K562 (cell line): Measurements from ENCODE around the gene RTBDN. TPM values are rescaled to one million over a fixed set of nuclear protein-coding genes. Genes with fewer than 3 reads are reported as not detected.

Source experiments
- ATAC-seq: fragments of 200-7000 bp; cut with Tn5 transposase; 3 replicates; pipeline ENCODE4 v1.9.1; 2020; ENCODE audit warnings: moderate library complexity
- BruUV-seq: library from RNA; stranded (reverse); fragments of 400-500 nt; replicated peaks from 2 replicates; lab custom pipeline; 2021; lab: Mats Ljungman, UMichigan
- CTCF ChIA-PET: fragments of 300-600 bp; formaldehyde crosslinking; extraction: SDS; loops from one replicate; lab custom pipeline; 2021; ENCODE audit warnings: low intra/inter-chr PET ratio; lab: Yijun Ruan, JAX
- POLR2A ChIA-PET: fragments of 300-600, 350-650 bp; sonication (Branson Sonifier 250); formaldehyde crosslinking; extraction: SDS; loops from one replicate; lab custom pipeline; 2021; ENCODE audit warnings: antibody characterized with exemption, inconsistent platforms; lab: Yijun Ruan, JAX
- DNase-seq, 4 experiments: peaks; one replicate each; pipeline versions ENCODE4 v3.0.0 to v3.0.0-alpha.2; 2011 to 2018; ENCODE audit warnings: low spot score in 3 of 4, mixed read lengths in 3 of 4; ENCODE audit errors: extremely low read depth in 1 of 4
- FAIRE-seq: peaks from 2 replicates; lab custom pipeline; 2011; peaks lifted over from hg19 to GRCh38; lab: Jason Lieb, UNC
- H2AFZ ChIP-seq: 2 replicates; pipeline ENCODE4 v1.6.0; 2011; ENCODE audit warnings: low read depth, low read length, control low read depth, inconsistent platforms
- H3K27ac ChIP-seq: fragments of 200-600 bp; 3 replicates; pipeline ENCODE4 v1.8.0; 2011; ENCODE audit warnings: low read depth, mild to moderate bottlenecking, control low read depth, inconsistent platforms, low read length, moderate library complexity, mixed read lengths; ENCODE audit errors: extremely low read depth
- H3K27me3 ChIP-seq, 2 experiments: fragments of 300-600 bp in 1 of 2; 2 replicates in 1 of 2; 3 replicates in 1 of 2; pipeline versions ENCODE4 v1.6.0 to v1.8.0; 2011; ENCODE audit warnings: inconsistent platforms in 2 of 2, low read length in 2 of 2, mild to moderate bottlenecking in 1 of 2, mixed read lengths in 1 of 2, moderate library complexity in 1 of 2; ENCODE audit not compliant: control insufficient read depth in 2 of 2, insufficient read depth in 2 of 2
- H3K36me3 ChIP-seq: fragments of 300-600 bp; 3 replicates; pipeline ENCODE4 v1.8.0; 2011; ENCODE audit warnings: mild to moderate bottlenecking, low read length, inconsistent platforms; ENCODE audit not compliant: control insufficient read depth, insufficient read depth
- H3K4me1 ChIP-seq, 2 experiments: fragments of 200-600 bp in 1 of 2; replicated peaks in 1 of 2; 2 replicates in 1 of 2; 3 replicates in 1 of 2; pipeline versions ENCODE4 v1.5.1 to v1.8.0; 2011; ENCODE audit warnings: inconsistent platforms in 2 of 2, low read length in 2 of 2, mild to moderate bottlenecking in 1 of 2, mixed read lengths in 1 of 2, moderate library complexity in 1 of 2; ENCODE audit not compliant: control insufficient read depth in 2 of 2, insufficient read depth in 2 of 2
- H3K4me2 ChIP-seq: 2 replicates; pipeline ENCODE4 v1.6.1; 2011; ENCODE audit warnings: low read length, control low read depth, inconsistent platforms, mixed read lengths; ENCODE audit not compliant: insufficient read depth
- H3K4me3 ChIP-seq: fragments of 200-600 bp; sonication (generic), shearing (Covaris generic); 2 replicates; pipeline ENCODE4 v1.5.1; 2016; ENCODE audit warnings: control low read depth, inconsistent platforms
- H3K79me2 ChIP-seq: fragments of 200-600 bp; 3 replicates; pipeline ENCODE4 v1.8.0; 2011; ENCODE audit warnings: low read length, inconsistent platforms; ENCODE audit not compliant: control insufficient read depth, insufficient read depth
- H3K9ac ChIP-seq, 2 experiments: 2 replicates each; pipeline versions ENCODE4 v1.6.0 to v1.6.1; 2011; ENCODE audit warnings: low read depth in 2 of 2, low read length in 2 of 2, control low read depth in 1 of 2, inconsistent platforms in 1 of 2, mild to moderate bottlenecking in 1 of 2, mixed read lengths in 1 of 2; ENCODE audit not compliant: insufficient read depth in 1 of 2
- H3K9me1 ChIP-seq: one replicate; pipeline ENCODE4 v1.6.0; 2011; ENCODE audit warnings: inconsistent platforms, mild to moderate bottlenecking, low read length, moderate library complexity; ENCODE audit not compliant: control insufficient read depth, insufficient read depth
- H3K9me3 ChIP-seq: replicated peaks from 2 replicates; pipeline ENCODE4 v1.5.1; 2011; ENCODE audit warnings: low read depth, low read length, inconsistent platforms; ENCODE audit not compliant: control insufficient read depth, insufficient read depth
- H4K20me1 ChIP-seq: replicated peaks from 2 replicates; pipeline ENCODE4 v1.6.1; 2011; ENCODE audit warnings: low read length, inconsistent platforms, mixed read lengths; ENCODE audit not compliant: control insufficient read depth, insufficient read depth
- CBFA2T2 ChIP-seq: fragments of 450-650 bp; conservative IDR thresholded peaks from 2 replicates; pipeline ENCODE4 v1.6.1; 2017; ENCODE audit warnings: mild to moderate bottlenecking
- CBX2 ChIP-seq: fragments of 200-600 bp; sonication (generic); IDR thresholded peaks from one replicate; pipeline ENCODE4 v1.6.1; 2012; ENCODE audit warnings: mild to moderate bottlenecking, low read length, inconsistent platforms; ENCODE audit not compliant: insufficient read depth, poor library complexity, severe bottlenecking
- CREBBP ChIP-seq: IDR thresholded peaks from one replicate; pipeline ENCODE4 v1.6.1; 2012; ENCODE audit warnings: low read depth, mild to moderate bottlenecking, control low read depth, inconsistent platforms, low read length
- HCFC1 ChIP-seq: IDR thresholded peaks from 2 replicates; pipeline ENCODE4 v1.6.1; 2012; ENCODE audit warnings: low read depth, low read length, improper control_type of control experiment
- HDAC1 ChIP-seq, 2 experiments: fragments of 450-650 bp; IDR thresholded peaks; 2 replicates each; pipeline ENCODE4 v1.6.1; 2016 to 2017; ENCODE audit warnings: inconsistent platforms in 1 of 2, mild to moderate bottlenecking in 1 of 2, moderate library complexity in 1 of 2
- HDAC6 ChIP-seq: IDR thresholded peaks from 2 replicates; pipeline ENCODE4 v1.6.1; 2012; ENCODE audit warnings: low read depth, mild to moderate bottlenecking, control low read depth, inconsistent platforms, low read length, moderate library complexity
- L3MBTL2 ChIP-seq: fragments of 450-650 bp; IDR thresholded peaks from 2 replicates; pipeline ENCODE4 v1.6.1; 2016; ENCODE audit warnings: mild to moderate bottlenecking, moderate library complexity
- MTF1 ChIP-seq: fragments of 250-450 bp; sonication (Bioruptor Pico); IDR thresholded peaks from 2 replicates; pipeline ENCODE4 v1.9.0; 2021; ENCODE audit warnings: moderate library complexity, mild to moderate bottlenecking, inconsistent platforms, borderline replicate concordance
- POLR2AphosphoS2 ChIP-seq: IDR thresholded peaks from 2 replicates; pipeline ENCODE4 v1.6.1; 2012; ENCODE audit warnings: low read length, improper control_type of control experiment
- POU5F1 ChIP-seq: fragments of 150-350 bp; IDR thresholded peaks from 2 replicates; pipeline ENCODE4 v1.6.1; 2014; ENCODE audit warnings: borderline replicate concordance, low read length, low read depth, mild to moderate bottlenecking; ENCODE audit not compliant: partially characterized antibody
- RFX1 ChIP-seq: fragments of 450-650 bp; IDR thresholded peaks from 2 replicates; pipeline ENCODE4 v1.6.1; 2016; ENCODE audit warnings: mild to moderate bottlenecking, moderate library complexity
- SAP30 ChIP-seq: fragments of 200-600 bp; sonication (generic); IDR thresholded peaks from 2 replicates; pipeline ENCODE4 v1.6.1; 2012; ENCODE audit warnings: borderline replicate concordance, low read depth, mild to moderate bottlenecking, moderate library complexity, low read length, control low read depth, inconsistent platforms; ENCODE audit not compliant: insufficient read depth, poor library complexity, severe bottlenecking
- SP2 ChIP-seq: IDR thresholded peaks from 2 replicates; pipeline ENCODE4 v1.6.1; 2011; ENCODE audit warnings: mild to moderate bottlenecking, low read depth, low read length, moderate library complexity; ENCODE audit not compliant: poor library complexity, severe bottlenecking; ENCODE audit errors: extremely low read depth
- ZKSCAN3 ChIP-seq: fragments of 250-450 bp; sonication (Bioruptor Pico); IDR thresholded peaks from 2 replicates; pipeline ENCODE4 v1.4.0; 2020
- ZNF121 ChIP-seq: sonication (generic); formaldehyde crosslinking; conservative IDR thresholded peaks from 2 replicates; pipeline ENCODE4 v1.8.0; 2022; ENCODE audit warnings: missing genetic modification reagents
- ZNF764 ChIP-seq: fragments of 250-450 bp; sonication (Bioruptor Pico); IDR thresholded peaks from 2 replicates; pipeline ENCODE4 v1.4.0; 2020; ENCODE audit warnings: low read depth, mild to moderate bottlenecking, moderate library complexity
- ZZZ3 ChIP-seq: fragments of 450-650 bp; IDR thresholded peaks from 2 replicates; pipeline ENCODE4 v1.6.1; 2016; ENCODE audit warnings: antibody characterized with exemption, mild to moderate bottlenecking, moderate library complexity
- WGBS: fragments of 100-300 bp; shearing (Covaris generic); methylation state at CpG from one replicate; pipeline ENCODE4 v1.1.6; 2016; ENCODE audit warnings: low coverage, mixed read lengths; ENCODE audit not compliant: insufficient coverage; ENCODE audit errors: missing lambda C conversion rate; 5-methylcytosine and 5-hydroxymethylcytosine counted together
- in situ Hi-C: fragments of 300-500 bp; cut with MboI; formaldehyde crosslinking; loops from 4 replicates; pipeline ENCODE4 v1.15.0; 2018; ENCODE audit warnings: inconsistent platforms, mixed read lengths
- intact Hi-C: fragments of 100-400 bp; cut with micrococcal nuclease; formaldehyde crosslinking; loops from 2 replicates; pipeline ENCODE4 v1.14.2; 2022
- polyA plus RNA-seq, 8 experiments: library from polyadenylated mRNA; depleted of rRNA in 4 of 8; stranded (reverse) in 5 of 8; unstranded in 3 of 8; fragments of >200 nt; fragmentation: Nextera tagmentation in 2 of 8; fragmentation: Illumina TruSeq in 1 of 8; extraction: Ambion mirVana in 2 of 8; extraction: Trizol in 1 of 8; gene quantifications; 2 replicates each; pipeline versions ENCODE4 v1.2.1 to v1.2.3, GENCODE V29; 2011 to 2014; ENCODE audit warnings: inconsistent platforms in 1 of 8, missing spikeins in 1 of 8
- total RNA-seq, 7 experiments: library from RNA; depleted of rRNA in 6 of 7; stranded (reverse); fragments of >200 nt in 6 of 7; fragmentation: Illumina TruSeq in 2 of 7; extraction: Trizol in 2 of 7; gene quantifications; 2 replicates each; pipeline versions ENCODE4 v1.2.1 to v1.2.3, GENCODE V29; 2011 to 2021; ENCODE audit warnings: low replicate concordance in 1 of 7
- TF ChIP-seq, protein P1 (sequence below): fragments of 450-650 bp; formaldehyde crosslinking; IDR thresholded peaks from 2 replicates; pipeline ENCODE4 v1.4.0; 2020; ENCODE audit warnings: mild to moderate bottlenecking, moderate library complexity
- TF ChIP-seq, protein P2 (sequence below): fragments of 450-650 bp; formaldehyde crosslinking; conservative IDR thresholded peaks from 2 replicates; pipeline ENCODE4 v1.4.0; 2022; ENCODE audit warnings: mild to moderate bottlenecking, missing genetic modification characterization

RTBDN gene
- total and polyA plus RNA-seq, 9 of the 15 experiments (the other 6 are each of a cell fraction or from before 2014, with no cell fraction given), result 0.20 to 2.3 (median 0.72) TPM; not detected in 1

DNA sequence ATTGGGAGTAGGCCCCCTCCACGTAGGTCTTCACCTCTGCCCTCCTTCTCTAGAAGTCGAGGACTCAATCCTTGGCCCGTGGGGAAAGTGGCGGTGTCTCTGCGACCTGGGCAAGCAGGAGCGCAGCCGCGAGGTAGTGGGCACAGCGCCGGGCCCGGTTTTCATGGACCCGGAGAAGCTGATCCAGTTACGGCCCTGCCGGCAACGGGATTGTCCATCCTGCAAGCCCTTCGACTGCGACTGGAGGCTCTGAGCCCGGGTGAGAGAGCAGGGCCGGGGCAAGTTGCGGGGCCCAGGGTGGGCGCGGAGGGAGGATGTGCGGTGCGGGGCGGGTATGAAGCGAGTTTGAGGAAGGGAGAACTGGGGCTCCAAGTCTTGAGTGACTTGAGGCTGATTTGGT, 30.3 kb downstream of the RTBDN start:
- TF ChIP-seq CBX2, result no peak
- TF ChIP-seq, protein P1, sequence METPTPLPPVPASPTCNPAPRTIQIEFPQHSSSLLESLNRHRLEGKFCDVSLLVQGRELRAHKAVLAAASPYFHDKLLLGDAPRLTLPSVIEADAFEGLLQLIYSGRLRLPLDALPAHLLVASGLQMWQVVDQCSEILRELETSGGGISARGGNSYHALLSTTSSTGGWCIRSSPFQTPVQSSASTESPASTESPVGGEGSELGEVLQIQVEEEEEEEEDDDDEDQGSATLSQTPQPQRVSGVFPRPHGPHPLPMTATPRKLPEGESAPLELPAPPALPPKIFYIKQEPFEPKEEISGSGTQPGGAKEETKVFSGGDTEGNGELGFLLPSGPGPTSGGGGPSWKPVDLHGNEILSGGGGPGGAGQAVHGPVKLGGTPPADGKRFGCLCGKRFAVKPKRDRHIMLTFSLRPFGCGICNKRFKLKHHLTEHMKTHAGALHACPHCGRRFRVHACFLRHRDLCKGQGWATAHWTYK (CRISPR knock-in tag), result no peak
- no peak for TF ChIP-seq ZZZ3
- TF ChIP-seq ZNF764, result no peak
- TF ChIP-seq ZNF121 (CRISPR knock-in tag), result no peak
- no peak for TF ChIP-seq HDAC6
- no peak for TF ChIP-seq HDAC1 (IDR thresholded peaks at IDR 0.05)
- TF ChIP-seq CBFA2T2, result no peak
- TF ChIP-seq L3MBTL2, result no peak
- TF ChIP-seq, protein P2, sequence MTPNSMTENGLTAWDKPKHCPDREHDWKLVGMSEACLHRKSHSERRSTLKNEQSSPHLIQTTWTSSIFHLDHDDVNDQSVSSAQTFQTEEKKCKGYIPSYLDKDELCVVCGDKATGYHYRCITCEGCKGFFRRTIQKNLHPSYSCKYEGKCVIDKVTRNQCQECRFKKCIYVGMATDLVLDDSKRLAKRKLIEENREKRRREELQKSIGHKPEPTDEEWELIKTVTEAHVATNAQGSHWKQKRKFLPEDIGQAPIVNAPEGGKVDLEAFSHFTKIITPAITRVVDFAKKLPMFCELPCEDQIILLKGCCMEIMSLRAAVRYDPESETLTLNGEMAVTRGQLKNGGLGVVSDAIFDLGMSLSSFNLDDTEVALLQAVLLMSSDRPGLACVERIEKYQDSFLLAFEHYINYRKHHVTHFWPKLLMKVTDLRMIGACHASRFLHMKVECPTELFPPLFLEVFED (CRISPR knock-in tag), result no peak
- no peak for TF ChIP-seq MTF1 (CRISPR knock-in tag)
- no peak for TF ChIP-seq SP2
- TF ChIP-seq HCFC1, result no peak
- TF ChIP-seq POLR2AphosphoS2, result no peak
- TF ChIP-seq RFX1, result no peak
- no peak for TF ChIP-seq POU5F1
- TF ChIP-seq ZKSCAN3 (CRISPR knock-in tag), result no peak
- TF ChIP-seq CREBBP, result no peak
- TF ChIP-seq SAP30, result no peak
- TF ChIP-seq, all 486 proteins: peak for 0
- FAIRE-seq, result no peak
- H4K20me1 ChIP-seq, result no peaks in the 10 kb centered on the region
- CTCF ChIA-PET, result no interaction called here
- peaks cover 32% of the 10 kb centered on the region; the same call in 2 of the 3 replicates for H3K36me3 ChIP-seq
- H3K4me1 ChIP-seq, result peaks cover 25 to 67% of the 10 kb centered on the region in 2 experiments; a peak in 4 of 5 replicates
- no peak for DNase-seq
- H3K79me2 ChIP-seq, result peaks cover 41% of the 10 kb centered on the region
- 88% methylated on average over 17 of the region's 26 CpGs for WGBS
- no peaks in the 10 kb centered on the region for H3K9me1 ChIP-seq
- in situ Hi-C loops (no loop called here), intact Hi-C loops (no loop called here)
- H3K27ac ChIP-seq, result no peak overlapping the region
- no peak for ATAC-seq
- no peaks in the 10 kb centered on the region for H3K9me3 ChIP-seq
- H3K27me3 ChIP-seq, result no peaks in the 10 kb centered on the region
- H3K4me3 ChIP-seq, result no peak overlapping the region
- peak overlapping the region in 1 of 2 experiments; percentile 40; a peak in 1 of 4 replicates for H3K9ac ChIP-seq
- no peak overlapping the region for H2AFZ ChIP-seq
- BruUV-seq, result no TSS peak
- no peak overlapping the region for H3K4me2 ChIP-seq
- POLR2A ChIA-PET, result interaction anchor here (0.6 to 2.5 kb wide), 4 partner anchors 11 to 348 kb away, joined by 4 to 29 read pairs (median 4); partner anchors contain the start of gene JUNB
